NCI-H146 (cell line): ENCODE measurements around the gene ANKRD12.

ENCODE experiments used
- DNase-seq: peaks from one replicate; lab custom pipeline; 2025; lab: John Stamatoyannopoulos, UW

The ANKRD12 gene

GRCh38 chr18:9106800-9107584 lies 29.6 kb upstream of the ANKRD12 start:
- DNase-seq = no peak

GRCh38 chr18:9108911-9109310 lies 27.7 kb upstream of the ANKRD12 start:
- DNase-seq = no peak

- DNase-seq = no peak
Measured at GRCh38 chr18:9109523-9109922, 27.1 kb upstream of the ANKRD12 start.

- DNase-seq = no peak
Measured at GRCh38 chr18:9113468-9114149, 23.0 kb upstream of the ANKRD12 start.

- no peak for DNase-seq
Measured at GRCh38 chr18:9115984-9116383, 20.6 kb upstream of the ANKRD12 start.

GRCh38 chr18:9117980-9118841 lies 18.4 kb upstream of the ANKRD12 start:
- DNase-seq = no peak

GRCh38 chr18:9120796-9121195 lies 15.8 kb upstream of the ANKRD12 start:
- DNase-seq = no peak

GRCh38 chr18:9123520-9123919 lies 13.1 kb upstream of the ANKRD12 start:
- DNase-seq = no peak

GRCh38 chr18:9124824-9125223 lies 11.8 kb upstream of the ANKRD12 start:
- DNase-seq = no peak

- DNase-seq = no peak
Measured at GRCh38 chr18:9126337-9126736, 10.2 kb upstream of the ANKRD12 start.

GRCh38 chr18:9130195-9130594 lies 6.4 kb upstream of the ANKRD12 start:
- no peak for DNase-seq

GRCh38 chr18:9130806-9131205 lies 5.8 kb upstream of the ANKRD12 start:
- no peak for DNase-seq

- no peak for DNase-seq
Measured at GRCh38 chr18:9132628-9133027, 4.0 kb upstream of the ANKRD12 start.

- DNase-seq = no peak
Measured at GRCh38 chr18:9133225-9133624, 3.4 kb upstream of the ANKRD12 start.

GRCh38 chr18:9135081-9135911 lies 1.3 kb upstream of the ANKRD12 start:
- DNase-seq = no peak

- peak; percentile 98 for DNase-seq
Measured at GRCh38 chr18:9135912-9136314, 668 bp upstream of the ANKRD12 start.

- DNase-seq = peak; percentile 93
Measured at GRCh38 chr18:9137168-9138066, 836 bp downstream of the ANKRD12 start.

- no peak for DNase-seq
Measured at GRCh38 chr18:9139400-9140039, 2.9 kb downstream of the ANKRD12 start.

GRCh38 chr18:9140381-9140780 lies 3.8 kb downstream of the ANKRD12 start:
- no peak for DNase-seq

- DNase-seq = no peak
Measured at GRCh38 chr18:9140984-9141383, 4.4 kb downstream of the ANKRD12 start.
